ENCODE results near the gene CXXC5. TPM values are rescaled to one million over a fixed set of nuclear protein-coding genes. Genes with fewer than 3 reads are reported as not detected.

The CXXC5 gene
- total and polyA plus RNA-seq, 2 of the 4 experiments (the other 2 are of a cell fraction), result 24.9 to 35.7 TPM

- CTCF ChIA-PET, result interaction anchor here (1.2 kb wide), 1 partner anchor 136 kb away, joined by 3 read pairs; no protein-coding TSS in a partner anchor
Measured at GRCh38 chr5:139639619-139640380, 8.3 kb upstream of the CXXC5 start.

More at GRCh38 chr5:139639619-139640380, 8.3 kb upstream of the CXXC5 start:
- Histone ChIP-seq H2BK120ac (ENCODE audit: low read depth, low read length) (no peak overlapping the region), H4K20me1 (ENCODE audit: insufficient read depth, low read length) (peaks cover 7% of the 10 kb centered on the region; the same call in 1 of the 2 replicates), H3K4me3 (ENCODE audit: insufficient read depth, low read depth, low read length) (no peak overlapping the region), H2BK5ac (ENCODE audit: low read depth, low read length, poor library complexity, severe bottlenecking) (no peak overlapping the region), H3K27ac (ENCODE audit: insufficient read depth, low read length) (no peak overlapping the region), H3K4me1 (ENCODE audit: control insufficient read depth, insufficient read depth, low read length) (peaks cover 23% of the 10 kb centered on the region), H2BK15ac (ENCODE audit: low read depth, low read length) (no peak overlapping the region), H2BK20ac (ENCODE audit: low read depth, low read length) (no peak overlapping the region), H4K5ac (ENCODE audit: low read depth, low read length) (no peak overlapping the region), H3K23ac (ENCODE audit: low read depth, low read length) (no peak overlapping the region), H2AK9ac (replicated peaks; ENCODE audit: low read depth, low read length, poor library complexity) (peak overlapping the region; percentile 43), H3K4me2 (ENCODE audit: low read depth, low read length) (no peak overlapping the region), H3K9me1 (ENCODE audit: insufficient read depth, low read length) (peaks cover 19% of the 10 kb centered on the region), H3K18ac (ENCODE audit: low read depth, low read length) (no peak overlapping the region), H4K8ac (ENCODE audit: low read depth in 2 of 2, low read length in 2 of 2) (no peak overlapping the region), H4K91ac (ENCODE audit: insufficient read depth, low read depth, low read length) (peak overlapping the region; percentile 16; the same call in 1 of the 2 replicates), H3K36me3 (ENCODE audit: control insufficient read depth, insufficient read depth, low read length) (no peaks in the 10 kb centered on the region), H3K27me3 (ENCODE audit: control insufficient read depth, insufficient read depth, low read length) (no peaks in the 10 kb centered on the region), H2AFZ (replicated peaks; ENCODE audit: low read length, poor library complexity) (no peak overlapping the region), H3K56ac (ENCODE audit: extremely low read depth, insufficient read depth, low read length) (no peak overlapping the region), H3K14ac (replicated peaks; ENCODE audit: low read depth, low read length) (no peak overlapping the region), H3K79me1 (ENCODE audit: low read depth in 1 of 2, low read length in 2 of 2) (peaks cover 4 to 28% of the 10 kb centered on the region in 2 experiments; a peak in 3 of 4 replicates), H3K9me3 (ENCODE audit: control insufficient read depth, insufficient read depth, low read length) (no peaks in the 10 kb centered on the region), H3K4ac (ENCODE audit: low read depth, low read length) (no peak overlapping the region), H2AK5ac (ENCODE audit: low read depth, low read length) (peak overlapping the region; percentile 79; the same call in 1 of the 2 replicates), H3K9ac (ENCODE audit: low read depth, low read length) (no peak overlapping the region)
- no TSS peak for BruUV-seq (replicated peaks)
- DNase-seq (peak; percentile 53), ATAC-seq (ENCODE audit: low read depth) (no peak)
- WGBS, 2 experiments (ENCODE audit: extremely low coverage in 2 of 2, insufficient read length in 1 of 2), result no CpG with 5 or more reads among the region's 11 CpGs
- intact Hi-C loops (cut with micrococcal nuclease), result loop anchor here (10.0 kb wide), 1 partner anchor 205 kb away; no protein-coding TSS in a partner anchor
- POLR2A ChIA-PET (ENCODE audit: unreplicated experiment), result no interaction called here
- TF ChIP-seq POLR2A (IDR thresholded peaks at IDR 0.05; ENCODE audit: low read depth, low read length) (no peak), FOS (IDR thresholded peaks at IDR 0.05; ENCODE audit: low read depth, low read length) (0 out of 2 replicates have a peak, but pooled peaks have one; percentile 6)
- in situ Hi-C loops (cut with MboI; ENCODE audit: low sequenced_read_pairs), result loop anchor here (25.0 kb wide), 1 partner anchor 473 kb away; the partner anchor contains the start of gene PURA
- dilution Hi-C loops (cut with HindIII; ENCODE audit: low sequenced_read_pairs, unreplicated experiment), result loop anchor here (25.0 kb wide), 1 partner anchor 123 kb away; no protein-coding TSS in a partner anchor

All from IMR-90 (cell line).